Stimulated activated CD8-positive, alpha-beta memory T cell treated with anti-CD3 and anti-CD28 coated beads, Interleukin-4, amount 100 ng/mL, for 1 hour (primary cell): ENCODE results near the gene FAM149B1.
"Not testable (repeated sequence)": the region's sequence is repeated elsewhere in the genome, so short reads cannot be mapped to it uniquely, and the experiment has no call there.

Source experiments
- DNase-seq, 2 donors: peaks; one replicate each; pipeline ENCODE4 v3.0.0-alpha.2; 2020; ENCODE audit warnings: low read depth in 2 of 2, low spot score in 1 of 2

FAM149B1 gene

GRCh38 chr10:73167783-73168464 is at the start of gene FAM149B1, which contains the start of gene ECD:
TSS of gene FAM149B1 (plus strand) at chr10:73168119. CDS start at chr10:73168340, 221 bp downstream.
TSS of gene ECD (minus strand) at chr10:73168008. CDS start at chr10:73163937, 4,071 bp downstream.
- peak; percentile 78 to 91 for DNase-seq

- DNase-seq, result no peak
These were observed 48.5 kb upstream of the FAM149B1 start for GRCh38 chr10:73119457-73119856.

GRCh38 chr10:73119952-73120351 is 48.0 kb upstream of the FAM149B1 start:
- DNase-seq, result no peak

- no peak for DNase-seq
These were observed 41.6 kb upstream of the FAM149B1 start for GRCh38 chr10:73126343-73126742.

GRCh38 chr10:73131301-73131700 is 36.6 kb upstream of the FAM149B1 start:
- no peak for DNase-seq

- no peak for DNase-seq
These were observed 35.8 kb upstream of the FAM149B1 start for GRCh38 chr10:73131913-73132686.

GRCh38 chr10:73134727-73135126 is 33.2 kb upstream of the FAM149B1 start:
- DNase-seq, result no peak

- no peak for DNase-seq
These were observed 31.3 kb upstream of the FAM149B1 start for GRCh38 chr10:73136627-73137026.

GRCh38 chr10:73139251-73139650 is 28.7 kb upstream of the FAM149B1 start:
- no peak for DNase-seq

GRCh38 chr10:73141603-73142002 is 26.3 kb upstream of the FAM149B1 start:
- DNase-seq, result no peak

- DNase-seq, result not testable (repeated sequence)
These were observed 17.1 kb upstream of the FAM149B1 start for GRCh38 chr10:73150633-73151413.

- no peak for DNase-seq
These were observed 15.9 kb upstream of the FAM149B1 start for GRCh38 chr10:73152009-73152408.

GRCh38 chr10:73156054-73156453 is 11.9 kb upstream of the FAM149B1 start:
- DNase-seq, result no peak

GRCh38 chr10:73159038-73159648 is 8.8 kb upstream of the FAM149B1 start:
- DNase-seq, result peak in 1 of 2 donors; percentile 32

- no peak for DNase-seq
These were observed 6.8 kb upstream of the FAM149B1 start for GRCh38 chr10:73161079-73161478.

GRCh38 chr10:73161662-73162061 is 6.3 kb upstream of the FAM149B1 start:
- DNase-seq, result no peak

- DNase-seq, result no peak
These were observed 4.8 kb upstream of the FAM149B1 start for GRCh38 chr10:73163096-73163495.

- DNase-seq, result no peak
These were observed 947 bp upstream of the FAM149B1 start for GRCh38 chr10:73166972-73167371.

- DNase-seq, result no peak
These were observed 499 bp upstream of the FAM149B1 start for GRCh38 chr10:73167458-73167782.

- no peak for DNase-seq
These were observed 515 bp downstream of the FAM149B1 start for GRCh38 chr10:73168465-73168803.

- DNase-seq, result no peak
These were observed 1.4 kb downstream of the FAM149B1 start for GRCh38 chr10:73169320-73169719.
